Stimulated activated CD8-positive, alpha-beta memory T cell treated with anti-CD3 and anti-CD28 coated beads, Interleukin-4, amount 100 ng/mL, for 48 hours (primary cell): ENCODE measurements around the gene CLIP2.
"Not testable (repeated sequence)": the region's sequence is repeated elsewhere in the genome, so short reads cannot be mapped to it uniquely, and the experiment has no call there.

Experiments
- DNase-seq: peaks from one replicate; pipeline ENCODE4 v3.0.0-alpha.2; 2020

Gene CLIP2

GRCh38 chr7:74407958-74408357 lies 118.8 kb downstream of the CLIP2 start:
- DNase-seq, result no peak

- no peak for DNase-seq
Measured at GRCh38 chr7:74409571-74409970, 120.4 kb downstream of the CLIP2 start.

DNA sequence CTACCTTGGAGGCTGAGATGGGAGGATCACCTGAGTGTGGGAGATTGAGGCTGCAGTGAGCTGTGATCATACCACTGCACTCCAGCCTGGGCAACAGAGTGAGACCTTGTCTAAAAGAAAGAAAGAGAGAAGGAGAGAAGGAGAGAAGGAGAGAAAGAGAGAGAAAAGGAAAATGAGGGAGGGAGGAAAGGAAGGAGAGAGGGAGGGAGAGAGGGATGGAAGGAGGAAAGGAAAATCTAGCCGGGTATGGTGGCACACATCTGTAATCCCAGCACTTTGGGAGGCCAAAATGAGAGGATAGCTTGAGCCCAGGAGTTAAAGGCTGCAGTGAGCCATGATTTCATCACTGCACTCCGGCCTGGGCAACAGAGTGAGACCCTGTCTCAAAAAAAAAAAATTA lies 121.6 kb downstream of the CLIP2 start:
- no peak for DNase-seq

- not testable (repeated sequence) for DNase-seq
Measured at GRCh38 chr7:74411571-74411970, 122.4 kb downstream of the CLIP2 start.

- no peak for DNase-seq
Measured at GRCh38 chr7:74412056-74412455, 122.8 kb downstream of the CLIP2 start.

GRCh38 chr7:74412603-74413002 lies 123.4 kb downstream of the CLIP2 start:
- DNase-seq, result no peak

DNA sequence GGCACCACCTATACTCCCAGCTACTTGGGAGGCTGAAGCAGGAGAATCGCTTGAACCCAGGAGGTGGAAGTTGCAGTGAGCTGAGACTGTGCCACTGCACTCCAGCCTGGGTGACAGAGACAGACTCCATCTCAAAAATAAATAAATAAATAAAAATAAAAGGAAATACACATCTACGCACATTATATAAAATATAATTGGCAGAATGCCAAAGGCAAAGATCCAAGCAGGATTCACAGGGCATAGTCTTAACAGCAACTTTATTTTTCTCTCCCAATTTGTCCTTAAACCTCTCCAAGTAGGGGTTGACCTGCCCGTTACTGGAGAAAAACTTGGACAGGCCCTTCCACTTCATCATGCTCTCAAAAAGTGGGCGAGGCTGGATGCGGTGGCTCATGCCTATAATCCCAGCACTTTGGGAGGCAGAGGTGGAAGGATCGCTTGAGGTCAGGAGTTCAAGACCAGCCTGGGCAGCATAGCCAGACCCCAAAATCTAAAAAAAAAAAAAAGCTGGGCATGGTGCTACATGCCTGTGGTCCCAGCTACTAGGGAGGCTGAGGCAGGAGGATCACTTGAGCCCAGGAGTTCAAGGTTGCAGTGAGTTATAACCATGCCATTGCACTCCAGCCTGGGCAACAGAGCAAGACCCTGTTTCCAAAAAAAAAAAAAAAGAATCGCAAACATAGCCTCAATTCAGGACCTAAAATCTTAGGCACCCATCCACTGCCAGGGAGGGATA lies 125.6 kb downstream of the CLIP2 start:
- not testable (repeated sequence) for DNase-seq

- DNase-seq, result peak; percentile 74
Measured at GRCh38 chr7:74417419-74417971, 128.3 kb downstream of the CLIP2 start.

GRCh38 chr7:74418076-74418475 lies 128.9 kb downstream of the CLIP2 start:
- no peak for DNase-seq

DNA sequence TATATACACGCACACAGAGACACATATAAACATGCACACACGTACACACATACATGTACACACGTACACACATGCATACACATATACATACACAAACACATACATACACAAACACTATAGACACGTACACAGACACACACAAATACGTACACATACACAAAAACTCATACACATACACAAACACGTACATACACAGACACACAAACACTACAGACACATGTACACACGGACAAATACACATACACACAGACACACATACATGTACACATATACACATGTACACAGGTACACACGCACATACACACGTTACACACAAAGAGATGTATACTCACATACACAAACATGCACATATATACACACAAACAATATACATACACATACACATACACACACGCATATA lies 129.3 kb downstream of the CLIP2 start:
- DNase-seq, result no peak

GRCh38 chr7:74419232-74419631 lies 130.0 kb downstream of the CLIP2 start:
- not testable (repeated sequence) for DNase-seq

DNA sequence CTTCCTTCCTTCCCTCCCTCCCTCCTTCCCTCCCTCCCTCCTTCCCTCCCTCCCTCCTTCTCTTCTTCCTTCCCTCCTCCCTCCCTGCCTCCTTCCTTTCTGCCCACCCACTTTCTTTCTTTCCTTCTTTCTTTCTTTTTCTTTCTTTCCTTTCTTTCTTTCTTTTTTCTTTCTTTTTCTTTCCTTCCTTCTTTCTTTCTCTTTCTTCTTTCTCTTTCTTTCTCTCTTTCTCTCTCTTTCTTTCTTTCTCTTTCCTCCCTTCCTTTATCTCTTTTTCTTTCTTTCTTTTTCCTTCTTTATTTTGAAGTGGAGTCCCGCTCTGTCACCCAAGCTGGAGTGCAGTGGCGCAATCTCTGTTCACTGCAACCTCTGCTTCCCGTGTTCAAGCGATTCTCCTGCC lies 130.8 kb downstream of the CLIP2 start:
- DNase-seq, result no peak

GRCh38 chr7:74424291-74424880 lies 135.2 kb downstream of the CLIP2 start:
- DNase-seq, result no peak

DNA sequence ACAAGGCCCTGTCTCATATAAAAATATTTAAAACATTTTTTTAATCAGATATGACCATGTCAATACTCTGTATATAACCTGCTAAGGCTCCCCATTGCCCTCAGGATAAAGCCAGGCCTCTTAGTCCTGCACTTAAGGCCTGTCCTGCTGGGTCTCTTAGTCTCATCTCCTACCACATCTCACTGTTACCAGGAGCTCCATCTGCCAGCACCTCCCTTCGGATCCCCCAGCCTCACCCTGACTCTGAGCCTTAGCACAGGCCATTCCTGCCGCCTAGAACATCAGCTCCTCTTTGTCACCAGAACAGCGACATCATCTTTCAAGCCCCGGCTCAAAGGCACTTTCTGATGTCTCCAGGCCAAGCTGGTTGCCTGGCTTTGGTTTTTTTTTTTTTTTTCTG lies 138.8 kb downstream of the CLIP2 start:
- no peak for DNase-seq

GRCh38 chr7:74429153-74429747 lies 140.0 kb downstream of the CLIP2 start:
- no peak for DNase-seq

- DNase-seq, result not testable (repeated sequence)
Measured at GRCh38 chr7:74430409-74430808, 141.2 kb downstream of the CLIP2 start.

GRCh38 chr7:74430961-74431466 lies 141.8 kb downstream of the CLIP2 start:
- no peak for DNase-seq

GRCh38 chr7:74437291-74437571 lies 148.0 kb downstream of the CLIP2 start:
- DNase-seq, result not testable (repeated sequence)

DNA sequence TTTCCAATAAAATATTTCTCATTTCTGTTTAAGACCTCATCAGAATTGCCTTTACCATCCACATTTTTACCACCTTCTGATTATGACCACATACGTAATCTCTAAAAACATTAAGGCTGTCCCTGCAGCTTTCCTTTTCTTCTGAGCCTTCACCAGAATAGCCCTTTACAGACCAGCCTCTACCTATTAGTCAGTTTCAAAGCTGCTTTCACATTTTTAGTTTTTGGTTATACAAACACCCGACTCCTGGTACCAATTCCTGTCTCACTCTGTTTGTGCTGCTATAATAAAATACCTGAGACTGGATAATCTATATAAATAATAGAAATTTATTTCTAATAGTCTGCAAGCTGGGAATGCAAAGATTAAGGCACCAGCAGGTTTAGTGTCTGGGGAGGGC lies 149.1 kb downstream of the CLIP2 start:
- no peak for DNase-seq

DNA sequence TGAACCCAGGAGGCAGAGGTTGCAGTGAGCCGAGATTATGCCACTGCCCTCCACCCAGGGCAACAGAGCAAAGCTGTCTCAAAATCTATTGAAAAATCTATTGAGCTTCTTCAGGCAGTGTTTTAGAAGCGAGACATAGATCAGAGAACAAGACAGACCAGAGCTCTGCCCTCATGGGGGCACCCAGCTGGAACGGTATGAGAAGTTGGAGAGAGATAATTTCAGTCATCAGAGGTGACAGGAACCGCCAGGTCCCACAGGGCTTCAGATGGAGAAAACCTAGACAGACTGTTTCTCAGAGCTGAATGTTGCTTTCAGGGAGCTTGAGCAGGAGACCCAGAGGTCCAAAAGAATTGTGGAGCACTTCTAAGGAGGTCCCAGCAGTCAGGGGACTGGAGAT lies 150.3 kb downstream of the CLIP2 start:
- no peak for DNase-seq

GRCh38 chr7:74440143-74440542 lies 150.9 kb downstream of the CLIP2 start:
- DNase-seq, result not testable (repeated sequence)

- DNase-seq, result no peak
Measured at GRCh38 chr7:74441801-74442200, 152.6 kb downstream of the CLIP2 start.

DNA sequence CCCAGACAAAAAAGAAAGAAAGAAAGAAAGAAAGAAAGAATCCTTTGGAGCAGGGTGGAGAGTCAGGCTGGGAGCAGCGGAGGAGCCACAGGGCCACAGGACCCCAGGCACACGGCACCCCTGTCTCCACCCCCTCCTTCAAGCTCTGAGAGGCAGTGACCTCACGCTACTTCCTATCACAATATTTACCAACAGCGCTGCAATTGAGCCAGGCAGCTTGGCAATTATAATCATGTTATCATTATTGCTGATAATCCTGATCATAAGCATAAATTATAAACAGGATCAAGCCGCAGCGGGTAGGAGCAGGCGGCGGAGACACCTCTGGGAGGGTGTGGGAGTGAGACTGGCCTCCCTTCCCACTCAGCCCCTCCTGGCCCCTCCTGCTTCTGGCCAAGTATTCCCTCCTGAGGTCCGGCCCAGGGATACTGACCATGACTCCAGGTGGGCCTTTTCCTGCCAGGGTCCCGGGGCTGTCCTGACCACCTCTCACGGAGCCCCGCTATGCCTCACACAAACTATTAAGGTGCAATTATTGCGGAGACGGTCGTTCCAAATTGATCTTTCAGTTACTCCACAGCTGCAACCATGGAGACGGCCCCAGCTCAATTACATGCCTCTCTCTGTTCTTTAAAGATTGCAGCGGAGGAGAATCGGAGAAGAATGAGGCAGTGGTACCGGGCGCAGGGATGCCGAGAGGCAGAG lies 154.5 kb downstream of the CLIP2 start:
- no peak for DNase-seq
